HepG2 (cell line): ENCODE results near the gene ZFP36L2. TPM values are rescaled to one million over a fixed set of nuclear protein-coding genes. Genes with fewer than 3 reads are reported as not detected.
A peak's percentile ranks its signal among the peaks of the same experiment; 100 is the strongest.

Experiments used
- ATF5 ChIP-seq: sonication (generic); formaldehyde crosslinking; IDR thresholded peaks from 2 replicates; pipeline ENCODE4 v1.4.0; 2020; ENCODE audit warnings: mild to moderate bottlenecking, low read depth, missing genetic modification reagents
- CENPBD1 ChIP-seq: sonication (generic); formaldehyde crosslinking; IDR thresholded peaks from 2 replicates; pipeline ENCODE4 v1.8.0; 2022; ENCODE audit warnings: missing genetic modification reagents, low read depth, mild to moderate bottlenecking, borderline replicate concordance
- DNMT3B ChIP-seq: conservative IDR thresholded peaks from 2 replicates; pipeline ENCODE4 v1.6.1; 2016; ENCODE audit warnings: missing biosample characterization, control low read depth
- FOXA1 ChIP-seq, 2 experiments: fragments of 450-650 bp in 1 of 2; sonication (generic) in 1 of 2; formaldehyde crosslinking in 1 of 2; IDR thresholded peaks; 2 replicates each; pipeline versions ENCODE4 v1.4.0 to v1.6.1; 2016 to 2020; ENCODE audit warnings: missing genetic modification reagents in 1 of 2
- HDAC6 ChIP-seq: fragments of 200-600 bp; sonication (generic); IDR thresholded peaks from 2 replicates; pipeline ENCODE4 v1.7.0; 2017; ENCODE audit warnings: mild to moderate bottlenecking, antibody characterized with exemption, low read length, low read depth
- IKZF5 ChIP-seq: IDR thresholded peaks from 2 replicates; pipeline ENCODE4 v1.6.1; 2018; ENCODE audit warnings: missing genetic modification reagents, mild to moderate bottlenecking, missing compliant biosample characterization
- IRX3 ChIP-seq: sonication (generic); formaldehyde crosslinking; IDR thresholded peaks from 2 replicates; pipeline ENCODE4 v1.8.1; 2023; ENCODE audit warnings: mild to moderate bottlenecking, low read depth, missing genetic modification reagents, borderline replicate concordance
- KDM4B ChIP-seq: sonication (generic); formaldehyde crosslinking; IDR thresholded peaks from 2 replicates; pipeline ENCODE4 v1.4.0; 2020; ENCODE audit warnings: missing genetic modification reagents
- MAFG ChIP-seq: sonication (generic); formaldehyde crosslinking; IDR thresholded peaks from 2 replicates; pipeline ENCODE4 v1.5.1; 2020; ENCODE audit warnings: mild to moderate bottlenecking, missing genetic modification reagents
- MAZ ChIP-seq, 2 experiments: sonication (generic) in 1 of 2; formaldehyde crosslinking in 1 of 2; IDR thresholded peaks; 2 replicates each; pipeline versions ENCODE4 v1.5.0 to v1.6.1; 2012 to 2020; ENCODE audit warnings: low read depth in 2 of 2, mild to moderate bottlenecking in 2 of 2, borderline replicate concordance in 1 of 2, improper control_type of control experiment in 1 of 2, low read length in 1 of 2, missing genetic modification reagents in 1 of 2, moderate library complexity in 1 of 2
- NFYC ChIP-seq: IDR thresholded peaks from 2 replicates; pipeline ENCODE4 v1.6.1; 2016; ENCODE audit warnings: missing genetic modification reagents, missing compliant biosample characterization
- TARDBP ChIP-seq: sonication (generic); formaldehyde crosslinking; IDR thresholded peaks from 2 replicates; pipeline ENCODE4 v1.8.0; 2022; ENCODE audit warnings: mild to moderate bottlenecking, missing genetic modification reagents
- ZNF33A ChIP-seq: sonication (generic); formaldehyde crosslinking; IDR thresholded peaks from 2 replicates; pipeline ENCODE4 v1.5.1; 2020; ENCODE audit warnings: missing genetic modification reagents, mild to moderate bottlenecking, moderate library complexity, borderline replicate concordance
- ZNF570 ChIP-seq: sonication (generic); formaldehyde crosslinking; IDR thresholded peaks from 2 replicates; pipeline ENCODE4 v1.4.0; 2020; ENCODE audit warnings: mild to moderate bottlenecking, missing genetic modification reagents, borderline replicate concordance
- ZNF768 ChIP-seq: sonication (generic); formaldehyde crosslinking; IDR thresholded peaks from 2 replicates; pipeline ENCODE4 v1.4.0; 2020; ENCODE audit warnings: missing genetic modification reagents
- polyA plus RNA-seq, 8 experiments: library from polyadenylated mRNA; depleted of rRNA in 3 of 8; stranded (reverse) in 7 of 8; unstranded in 1 of 8; fragments of >200 nt; fragmentation: Illumina TruSeq in 4 of 8; extraction: Trizol in 4 of 8; gene quantifications; 2 replicates each; pipeline versions ENCODE4 v1.2.1 to v1.2.3, GENCODE V29; 2011 to 2016; ENCODE audit warnings: low read depth in 4 of 8, missing spikeins in 1 of 8, mixed read lengths in 1 of 8; ENCODE audit not compliant: insufficient read depth in 1 of 8
- total RNA-seq, 5 experiments: library from RNA; depleted of rRNA; stranded (reverse); fragments of >200 nt; fragmentation: Illumina TruSeq; extraction: Trizol; gene quantifications; 2 replicates each; pipeline ENCODE4 v1.2.3, GENCODE V29; 2016; ENCODE audit warnings: low read depth in 1 of 5
- TF ChIP-seq, protein P1 (sequence below): sonication (generic); formaldehyde crosslinking; IDR thresholded peaks from 2 replicates; pipeline ENCODE4 v1.4.0; 2020; ENCODE audit warnings: mild to moderate bottlenecking, missing genetic modification reagents
- TF ChIP-seq, protein P2 (sequence below): sonication (generic); formaldehyde crosslinking; IDR thresholded peaks from 2 replicates; pipeline ENCODE4 v1.8.1; 2023; ENCODE audit warnings: missing genetic modification reagents, inconsistent platforms, borderline replicate concordance
- TF ChIP-seq, protein P3 (sequence below): sonication (generic); formaldehyde crosslinking; IDR thresholded peaks from 2 replicates; pipeline ENCODE4 v1.4.0; 2020; ENCODE audit warnings: missing genetic modification reagents
- TF ChIP-seq, protein P4 (sequence below): IDR thresholded peaks from 2 replicates; pipeline ENCODE4 v1.6.1; 2016

Gene ZFP36L2
- total and polyA plus RNA-seq, 2 of the 13 experiments (the other 11 are each of a cell fraction or from before 2014, with no cell fraction given), result 11.2 to 21.8 TPM

GRCh38 chr2:43194121-43194869 lies 32.1 kb downstream of the ZFP36L2 start (continued):
- TF ChIP-seq IKZF5 (CRISPR knock-in tag), result peak; percentile 98
- TF ChIP-seq, protein P1, sequence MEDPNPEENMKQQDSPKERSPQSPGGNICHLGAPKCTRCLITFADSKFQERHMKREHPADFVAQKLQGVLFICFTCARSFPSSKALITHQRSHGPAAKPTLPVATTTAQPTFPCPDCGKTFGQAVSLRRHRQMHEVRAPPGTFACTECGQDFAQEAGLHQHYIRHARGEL (CRISPR knock-in tag), result peak; percentile 18; the same call in 1 of the 2 replicates
- TF ChIP-seq, protein P2, sequence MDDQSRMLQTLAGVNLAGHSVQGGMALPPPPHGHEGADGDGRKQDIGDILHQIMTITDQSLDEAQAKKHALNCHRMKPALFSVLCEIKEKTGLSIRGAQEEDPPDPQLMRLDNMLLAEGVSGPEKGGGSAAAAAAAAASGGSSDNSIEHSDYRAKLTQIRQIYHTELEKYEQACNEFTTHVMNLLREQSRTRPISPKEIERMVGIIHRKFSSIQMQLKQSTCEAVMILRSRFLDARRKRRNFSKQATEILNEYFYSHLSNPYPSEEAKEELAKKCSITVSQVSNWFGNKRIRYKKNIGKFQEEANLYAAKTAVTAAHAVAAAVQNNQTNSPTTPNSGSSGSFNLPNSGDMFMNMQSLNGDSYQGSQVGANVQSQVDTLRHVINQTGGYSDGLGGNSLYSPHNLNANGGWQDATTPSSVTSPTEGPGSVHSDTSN (CRISPR knock-in tag), result no peak
- TF ChIP-seq FOXA1 (IDR thresholded peaks at IDR 0.05), result no peak
- peak; percentile 59 for TF ChIP-seq FOXA1 (CRISPR knock-in tag; IDR thresholded peaks at IDR 0.05)
- TF ChIP-seq ZNF33A (CRISPR knock-in tag), result no peak; the same call in 1 of the 2 replicates
- TF ChIP-seq HDAC6, result no peak
- TF ChIP-seq NFYC, result peak; percentile 68; the same call in 1 of the 2 replicates
- TF ChIP-seq CENPBD1 (CRISPR knock-in tag), result no peak; the same call in 1 of the 2 replicates
- peak; percentile 90 for TF ChIP-seq TARDBP (CRISPR knock-in tag)
- TF ChIP-seq ZNF768, result peak; percentile 63; the same call in 1 of the 2 replicates
- TF ChIP-seq IRX3 (CRISPR knock-in tag), result 0 out of 2 replicates have a peak, but pooled peaks have one; percentile 56
- no peak for TF ChIP-seq MAFG (CRISPR knock-in tag)
- TF ChIP-seq, protein P3, sequence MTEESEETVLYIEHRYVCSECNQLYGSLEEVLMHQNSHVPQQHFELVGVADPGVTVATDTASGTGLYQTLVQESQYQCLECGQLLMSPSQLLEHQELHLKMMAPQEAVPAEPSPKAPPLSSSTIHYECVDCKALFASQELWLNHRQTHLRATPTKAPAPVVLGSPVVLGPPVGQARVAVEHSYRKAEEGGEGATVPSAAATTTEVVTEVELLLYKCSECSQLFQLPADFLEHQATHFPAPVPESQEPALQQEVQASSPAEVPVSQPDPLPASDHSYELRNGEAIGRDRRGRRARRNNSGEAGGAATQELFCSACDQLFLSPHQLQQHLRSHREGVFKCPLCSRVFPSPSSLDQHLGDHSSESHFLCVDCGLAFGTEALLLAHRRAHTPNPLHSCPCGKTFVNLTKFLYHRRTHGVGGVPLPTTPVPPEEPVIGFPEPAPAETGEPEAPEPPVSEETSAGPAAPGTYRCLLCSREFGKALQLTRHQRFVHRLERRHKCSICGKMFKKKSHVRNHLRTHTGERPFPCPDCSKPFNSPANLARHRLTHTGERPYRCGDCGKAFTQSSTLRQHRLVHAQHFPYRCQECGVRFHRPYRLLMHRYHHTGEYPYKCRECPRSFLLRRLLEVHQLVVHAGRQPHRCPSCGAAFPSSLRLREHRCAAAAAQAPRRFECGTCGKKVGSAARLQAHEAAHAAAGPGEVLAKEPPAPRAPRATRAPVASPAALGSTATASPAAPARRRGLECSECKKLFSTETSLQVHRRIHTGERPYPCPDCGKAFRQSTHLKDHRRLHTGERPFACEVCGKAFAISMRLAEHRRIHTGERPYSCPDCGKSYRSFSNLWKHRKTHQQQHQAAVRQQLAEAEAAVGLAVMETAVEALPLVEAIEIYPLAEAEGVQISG (CRISPR knock-in tag), result peak; percentile 79
- peak; percentile 92 for TF ChIP-seq MAZ (IDR thresholded peaks at IDR 0.05; ENCODE audit: borderline replicate concordance, low read depth, low read length)
- TF ChIP-seq MAZ (CRISPR knock-in tag; IDR thresholded peaks at IDR 0.05; ENCODE audit: low read depth), result peak; percentile 32; the same call in 1 of the 2 replicates
- TF ChIP-seq, protein P4, sequence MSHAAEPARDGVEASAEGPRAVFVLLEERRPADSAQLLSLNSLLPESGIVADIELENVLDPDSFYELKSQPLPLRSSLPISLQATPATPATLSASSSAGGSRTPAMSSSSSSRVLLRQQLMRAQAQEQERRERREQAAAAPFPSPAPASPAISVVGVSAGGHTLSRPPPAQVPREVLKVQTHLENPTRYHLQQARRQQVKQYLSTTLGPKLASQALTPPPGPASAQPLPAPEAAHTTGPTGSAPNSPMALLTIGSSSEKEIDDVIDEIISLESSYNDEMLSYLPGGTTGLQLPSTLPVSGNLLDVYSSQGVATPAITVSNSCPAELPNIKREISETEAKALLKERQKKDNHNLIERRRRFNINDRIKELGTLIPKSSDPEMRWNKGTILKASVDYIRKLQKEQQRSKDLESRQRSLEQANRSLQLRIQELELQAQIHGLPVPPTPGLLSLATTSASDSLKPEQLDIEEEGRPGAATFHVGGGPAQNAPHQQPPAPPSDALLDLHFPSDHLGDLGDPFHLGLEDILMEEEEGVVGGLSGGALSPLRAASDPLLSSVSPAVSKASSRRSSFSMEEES (CRISPR knock-in tag), result peak; percentile 74
- no peak for TF ChIP-seq ZNF570 (CRISPR knock-in tag)
- TF ChIP-seq DNMT3B, result no peak; the same call in 1 of the 2 replicates
- peak; percentile 41; the same call in 1 of the 2 replicates for TF ChIP-seq KDM4B
- no peak for TF ChIP-seq ATF5 (CRISPR knock-in tag)
